ENCODE data around the gene AADAC. TPM values are rescaled to one million over a fixed set of nuclear protein-coding genes. Genes with fewer than 3 reads are reported as not detected.

AADAC gene
- polyA plus RNA-seq, 1 donor from 2014 or later, result not detected

- no peaks in the 10 kb centered on the region for H3K36me3 ChIP-seq (ENCODE audit: insufficient read depth, low read length)
- no peak overlapping the region for H3K9ac ChIP-seq (ENCODE audit: low read length)
- no peaks in the 10 kb centered on the region for H3K9me2 ChIP-seq (ENCODE audit: insufficient read depth, low read length)
- H3K27ac ChIP-seq (ENCODE audit: low read length), result no peak overlapping the region
- H3K79me2 ChIP-seq (replicated peaks; ENCODE audit: insufficient read depth, low read length), result no peaks in the 10 kb centered on the region
- H3F3A ChIP-seq (ENCODE audit: insufficient read depth, low read length, poor library complexity, severe bottlenecking), result no peaks in the 10 kb centered on the region
- no peak overlapping the region for H3K4me2 ChIP-seq (ENCODE audit: low read length)
- H3K9me3 ChIP-seq (ENCODE audit: low read length), result no peaks in the 10 kb centered on the region
- H4K20me1 ChIP-seq (ENCODE audit: insufficient read depth), result no peaks in the 10 kb centered on the region
- TF ChIP-seq REST (IDR thresholded peaks at IDR 0.05; ENCODE audit: borderline replicate concordance), result no peak
- no peak for TF ChIP-seq MXI1 (conservative IDR thresholded peaks at IDR 0.05; ENCODE audit: poor library complexity, severe bottlenecking)
- TF ChIP-seq POLR2AphosphoS5 (IDR thresholded peaks at IDR 0.05), result no peak
- TF ChIP-seq CTCF (IDR thresholded peaks at IDR 0.05; ENCODE audit: poor library complexity, severe bottlenecking), result no peak
- H3K4me3 ChIP-seq (ENCODE audit: low read length), result no peak overlapping the region
- no peaks in the 10 kb centered on the region for H3K27me3 ChIP-seq (ENCODE audit: insufficient read depth, low read depth, low read length)
- H2AFZ ChIP-seq (ENCODE audit: low read depth, low read length), result no peak overlapping the region
Measured at GRCh38 chr3:151772825-151773480, 41.0 kb upstream of the AADAC start.

DNA sequence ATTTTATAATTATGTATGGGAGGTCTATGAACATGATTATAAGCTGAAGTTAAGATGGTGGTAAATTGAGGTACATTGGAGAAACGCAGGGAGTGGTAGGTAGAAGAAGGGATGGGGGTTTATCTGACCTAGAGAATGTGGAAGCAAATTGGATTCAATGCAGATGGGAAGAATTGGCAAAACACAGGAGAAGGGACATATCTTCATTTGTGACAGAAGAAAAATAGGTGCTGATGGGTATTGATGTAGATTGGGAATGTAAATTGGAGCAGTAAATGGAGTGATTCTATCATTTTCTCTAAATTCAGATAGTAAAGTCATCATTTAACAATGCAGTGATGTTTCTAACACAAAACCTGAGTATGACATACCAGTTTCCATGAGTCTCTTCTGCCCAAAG is 39.7 kb upstream of the AADAC start:
- H3K9me2 ChIP-seq (ENCODE audit: insufficient read depth, low read length), result no peaks in the 10 kb centered on the region
- no peak overlapping the region for H3K27ac ChIP-seq (ENCODE audit: low read length)
- no peak overlapping the region for H3K9ac ChIP-seq (ENCODE audit: low read length)
- no peak overlapping the region for H3K4me2 ChIP-seq (ENCODE audit: low read length)
- no peaks in the 10 kb centered on the region for H3K79me2 ChIP-seq (replicated peaks; ENCODE audit: insufficient read depth, low read length)
- no peak overlapping the region for H3K4me3 ChIP-seq (ENCODE audit: low read length)
- no peaks in the 10 kb centered on the region for H3K36me3 ChIP-seq (ENCODE audit: insufficient read depth, low read length)
- TF ChIP-seq POLR2AphosphoS5 (IDR thresholded peaks at IDR 0.05) (no peak), EZH2 (IDR thresholded peaks at IDR 0.05; ENCODE audit: borderline replicate concordance, insufficient read depth, low read length, poor library complexity, severe bottlenecking) (no peak), CTCF (IDR thresholded peaks at IDR 0.05; ENCODE audit: poor library complexity, severe bottlenecking) (no peak)
- no peaks in the 10 kb centered on the region for H4K20me1 ChIP-seq (ENCODE audit: insufficient read depth)
- H3F3A ChIP-seq (ENCODE audit: insufficient read depth, low read length, poor library complexity, severe bottlenecking), result no peaks in the 10 kb centered on the region
- H2AFZ ChIP-seq (ENCODE audit: low read depth, low read length), result no peak overlapping the region
- no peaks in the 10 kb centered on the region for H3K27me3 ChIP-seq (ENCODE audit: insufficient read depth, low read depth, low read length)
- no peaks in the 10 kb centered on the region for H3K9me3 ChIP-seq (ENCODE audit: low read length)
